ENCODE measurements around the gene SYT11.

The SYT11 gene, protein sequence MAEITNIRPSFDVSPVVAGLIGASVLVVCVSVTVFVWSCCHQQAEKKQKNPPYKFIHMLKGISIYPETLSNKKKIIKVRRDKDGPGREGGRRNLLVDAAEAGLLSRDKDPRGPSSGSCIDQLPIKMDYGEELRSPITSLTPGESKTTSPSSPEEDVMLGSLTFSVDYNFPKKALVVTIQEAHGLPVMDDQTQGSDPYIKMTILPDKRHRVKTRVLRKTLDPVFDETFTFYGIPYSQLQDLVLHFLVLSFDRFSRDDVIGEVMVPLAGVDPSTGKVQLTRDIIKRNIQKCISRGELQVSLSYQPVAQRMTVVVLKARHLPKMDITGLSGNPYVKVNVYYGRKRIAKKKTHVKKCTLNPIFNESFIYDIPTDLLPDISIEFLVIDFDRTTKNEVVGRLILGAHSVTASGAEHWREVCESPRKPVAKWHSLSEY

GRCh38 chr1:155859234-155859829 is at the start of gene SYT11:
SYT11 (plus strand) TSS chr1:155859567; CDS start chr1:155859762, 195 bp downstream.
- CTCF ChIA-PET, result interaction anchor here (1.0 to 2.1 kb wide), 4 partner anchors 11 to 41 kb away, joined by 3 to 8 read pairs (median 6); no protein-coding TSS in a partner anchor
- POLR2A ChIA-PET, result interaction anchor here (0.5 to 1.2 kb wide), 2 partner anchors 34 to 40 kb away, joined by 3 to 4 read pairs; no protein-coding TSS in a partner anchor
- DNase-seq (ENCODE audit: low read depth, low spot score), result peak; percentile 58
- TF ChIP-seq, protein P1, sequence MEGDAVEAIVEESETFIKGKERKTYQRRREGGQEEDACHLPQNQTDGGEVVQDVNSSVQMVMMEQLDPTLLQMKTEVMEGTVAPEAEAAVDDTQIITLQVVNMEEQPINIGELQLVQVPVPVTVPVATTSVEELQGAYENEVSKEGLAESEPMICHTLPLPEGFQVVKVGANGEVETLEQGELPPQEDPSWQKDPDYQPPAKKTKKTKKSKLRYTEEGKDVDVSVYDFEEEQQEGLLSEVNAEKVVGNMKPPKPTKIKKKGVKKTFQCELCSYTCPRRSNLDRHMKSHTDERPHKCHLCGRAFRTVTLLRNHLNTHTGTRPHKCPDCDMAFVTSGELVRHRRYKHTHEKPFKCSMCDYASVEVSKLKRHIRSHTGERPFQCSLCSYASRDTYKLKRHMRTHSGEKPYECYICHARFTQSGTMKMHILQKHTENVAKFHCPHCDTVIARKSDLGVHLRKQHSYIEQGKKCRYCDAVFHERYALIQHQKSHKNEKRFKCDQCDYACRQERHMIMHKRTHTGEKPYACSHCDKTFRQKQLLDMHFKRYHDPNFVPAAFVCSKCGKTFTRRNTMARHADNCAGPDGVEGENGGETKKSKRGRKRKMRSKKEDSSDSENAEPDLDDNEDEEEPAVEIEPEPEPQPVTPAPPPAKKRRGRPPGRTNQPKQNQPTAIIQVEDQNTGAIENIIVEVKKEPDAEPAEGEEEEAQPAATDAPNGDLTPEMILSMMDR (IDR thresholded peaks at IDR 0.05; ENCODE audit: insufficient read depth, low read length, missing control alignments), result no peak
- peak within 1 kb of the TSS; percentile 62 for H3K4me3 ChIP-seq (ENCODE audit: low read depth, low read length)

DNA sequence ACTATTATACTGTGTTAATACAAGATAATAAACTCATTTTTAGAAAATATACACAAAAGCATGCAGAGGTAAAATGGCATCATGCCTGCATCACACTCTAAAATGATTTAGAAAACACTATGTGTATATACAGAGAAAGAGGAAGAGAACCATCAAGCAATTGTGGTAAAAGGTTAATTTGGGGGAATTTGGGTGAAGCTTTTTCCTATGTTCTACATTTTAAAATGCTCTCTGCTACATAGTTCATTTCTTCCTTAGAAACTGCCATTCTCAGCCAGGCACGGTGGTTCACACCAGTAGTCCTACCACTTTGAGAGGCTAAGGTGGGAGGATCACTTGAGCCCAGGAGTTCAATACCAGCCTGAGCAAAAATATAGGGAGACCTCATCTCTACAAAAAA is 46.5 kb upstream of the SYT11 start:
- no peak overlapping the region for H3K4me3 ChIP-seq (ENCODE audit: low read depth, low read length)
- TF ChIP-seq, protein P1 (IDR thresholded peaks at IDR 0.05; ENCODE audit: insufficient read depth, low read length, missing control alignments), result no peak
- no peak for DNase-seq (ENCODE audit: low read depth, low spot score)
- ChIA-PET POLR2A (no interaction called here), CTCF (no interaction called here)

DNA sequence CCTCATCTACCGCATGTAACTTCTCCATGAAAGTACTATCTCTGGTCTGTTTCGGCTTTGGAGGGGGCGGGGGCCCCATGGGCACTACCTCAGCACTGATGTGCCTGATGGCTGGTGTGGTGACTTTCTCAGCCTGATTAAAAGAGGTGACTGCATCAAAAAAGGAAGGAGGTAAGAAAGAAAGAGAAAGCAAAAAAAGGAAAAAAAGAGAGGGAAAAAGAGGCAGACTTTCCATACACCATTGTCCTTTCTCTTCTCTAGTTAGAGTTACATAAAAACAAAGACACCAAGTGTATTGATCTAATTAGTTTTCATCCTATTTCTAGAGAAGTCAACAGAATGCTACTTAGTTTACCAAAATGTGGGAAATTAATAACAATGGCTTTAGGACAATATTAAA is 45.7 kb upstream of the SYT11 start:
- POLR2A ChIA-PET, result no interaction called here
- no peak overlapping the region for H3K4me3 ChIP-seq (ENCODE audit: low read depth, low read length)
- TF ChIP-seq, protein P1 (IDR thresholded peaks at IDR 0.05; ENCODE audit: insufficient read depth, low read length, missing control alignments), result no peak
- CTCF ChIA-PET, result no interaction called here
- no peak for DNase-seq (ENCODE audit: low read depth, low spot score)

GRCh38 chr1:155816351-155816750 is 43.0 kb upstream of the SYT11 start:
- ChIA-PET POLR2A (interaction anchor here (0.5 kb wide), 1 partner anchor 9 kb away, joined by 3 read pairs; no protein-coding TSS in a partner anchor), CTCF (interaction anchor here (1.0 kb wide), 1 partner anchor 14 kb away, joined by 3 read pairs; no protein-coding TSS in a partner anchor)
- TF ChIP-seq, protein P1 (IDR thresholded peaks at IDR 0.05; ENCODE audit: insufficient read depth, low read length, missing control alignments), result no peak
- H3K4me3 ChIP-seq (ENCODE audit: low read depth, low read length), result no peak overlapping the region
- DNase-seq (ENCODE audit: low read depth, low spot score), result no peak

DNA sequence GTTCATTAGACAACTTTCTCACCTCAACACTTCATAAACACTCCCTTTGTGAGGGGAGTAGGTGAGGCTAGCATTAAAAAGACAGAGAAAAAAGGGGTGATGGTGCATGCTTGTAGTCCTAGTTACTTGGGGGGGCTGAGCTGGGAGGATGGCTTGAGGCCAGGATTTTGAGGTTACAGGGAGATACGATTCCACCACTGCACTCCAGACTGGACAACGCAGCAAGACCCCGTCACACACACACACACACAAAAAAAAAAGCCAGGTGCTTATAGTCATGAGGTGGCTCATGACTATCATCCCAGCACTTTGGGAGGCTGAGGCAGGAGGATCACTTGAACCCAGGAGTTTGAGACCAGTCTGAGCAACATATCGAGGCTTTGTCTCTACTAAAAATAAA is 31.9 kb upstream of the SYT11 start:
- TF ChIP-seq, protein P1 (IDR thresholded peaks at IDR 0.05; ENCODE audit: insufficient read depth, low read length, missing control alignments), result no peak
- POLR2A ChIA-PET, result no interaction called here
- no peak overlapping the region for H3K4me3 ChIP-seq (ENCODE audit: low read depth, low read length)
- no peak for DNase-seq (ENCODE audit: low read depth, low spot score)
- CTCF ChIA-PET, result no interaction called here
